Hepatocyte (in vitro differentiated cells): ENCODE results near the gene RUFY4. TPM values are rescaled to one million over a fixed set of nuclear protein-coding genes. Genes with fewer than 3 reads are reported as not detected.

Experiments
- DNase-seq: peaks from one replicate; pipeline ENCODE4 v3.0.0-alpha.2; 2016; ENCODE audit warnings: low spot score
- H2AFZ ChIP-seq: fragments of 200-600 bp; sonication (generic); 2 replicates; pipeline ENCODE4 v1.6.0; 2016; ENCODE audit warnings: antibody characterized with exemption, mild to moderate bottlenecking
- H3K27ac ChIP-seq: fragments of 200-600 bp; sonication (generic); 2 replicates; pipeline ENCODE4 v1.5.1; 2016; ENCODE audit warnings: mild to moderate bottlenecking
- H3K27me3 ChIP-seq: fragments of 200-600 bp; sonication (generic); 2 replicates; pipeline ENCODE4 v1.6.1; 2016
- H3K36me3 ChIP-seq: fragments of 200-600 bp; sonication (generic); replicated peaks from 2 replicates; pipeline ENCODE4 v1.5.1; 2016; ENCODE audit warnings: low read depth; ENCODE audit not compliant: insufficient read depth
- H3K4me1 ChIP-seq: fragments of 200-600 bp; sonication (generic); 2 replicates; pipeline ENCODE4 v1.5.1; 2016; ENCODE audit warnings: mild to moderate bottlenecking, moderate library complexity; ENCODE audit not compliant: insufficient read depth
- H3K4me2 ChIP-seq: fragments of 200-600 bp; sonication (generic); 2 replicates; pipeline ENCODE4 v1.6.0; 2016
- H3K4me3 ChIP-seq: fragments of 200-600 bp; sonication (generic); 2 replicates; pipeline ENCODE4 v1.5.1; 2016; ENCODE audit warnings: mild to moderate bottlenecking
- H3K79me2 ChIP-seq: fragments of 200-600 bp; sonication (generic); 2 replicates; pipeline ENCODE4 v1.6.0; 2017; ENCODE audit warnings: mild to moderate bottlenecking
- H3K9me2 ChIP-seq: fragments of 200-600 bp; sonication (generic); replicated peaks from 2 replicates; pipeline ENCODE4 v1.6.0; 2017; ENCODE audit warnings: mild to moderate bottlenecking; ENCODE audit not compliant: insufficient read depth
- H3K9me3 ChIP-seq: fragments of 200-600 bp; sonication (generic); 2 replicates; pipeline ENCODE4 v1.5.1; 2016; ENCODE audit warnings: low read depth, mild to moderate bottlenecking
- H4K20me1 ChIP-seq: fragments of 200-600 bp; sonication (generic); 2 replicates; pipeline ENCODE4 v1.6.0; 2016; ENCODE audit warnings: mild to moderate bottlenecking; ENCODE audit not compliant: insufficient read depth, poor library complexity, severe bottlenecking
- CTCF ChIP-seq: fragments of 200-600 bp; sonication (generic); IDR thresholded peaks from 2 replicates; pipeline ENCODE4 v1.5.1; 2016; ENCODE audit warnings: antibody characterized with exemption, mild to moderate bottlenecking; ENCODE audit not compliant: poor library complexity
- EZH2 ChIP-seq: fragments of 200-600 bp; sonication (generic); IDR thresholded peaks from 2 replicates; pipeline ENCODE4 v1.6.1; 2016; ENCODE audit warnings: antibody characterized with exemption, mild to moderate bottlenecking, borderline replicate concordance
- EZH2phosphoT487 ChIP-seq: fragments of 200-600 bp; sonication (generic); IDR thresholded peaks from one replicate; pipeline ENCODE4 v1.6.1; 2018; ENCODE audit warnings: antibody characterized with exemption, mild to moderate bottlenecking, low read depth, moderate library complexity; ENCODE audit not compliant: unreplicated experiment, severe bottlenecking
- WGBS: methylation state at CpG from one replicate; pipeline ENCODE4 v1.1.6; 2016; ENCODE audit warnings: low lambda C conversion rate; ENCODE audit errors: missing lambda C conversion rate; 5-methylcytosine and 5-hydroxymethylcytosine counted together
- polyA plus RNA-seq: library from polyadenylated mRNA; unstranded; fragments of >200 nt; fragmentation: Nextera tagmentation; extraction: Ambion mirVana; gene quantifications from 2 replicates; pipeline ENCODE4 v1.2.1, GENCODE V29; 2016
- total RNA-seq: library from RNA; depleted of rRNA; stranded (reverse); fragments of >200 nt; gene quantifications from 2 replicates; pipeline ENCODE4 v1.2.3, GENCODE V29; 2014

The RUFY4 gene
- total and polyA plus RNA-seq, 2 experiments from 2014 or later: 0.10 to 1.5 TPM

GRCh38 chr2:218020966-218021535 is 48.0 kb upstream of the RUFY4 start:
- H3K9me3 ChIP-seq: no peaks in the 10 kb centered on the region
- no peak overlapping the region for H3K4me3 ChIP-seq
- no peaks in the 10 kb centered on the region for H3K27me3 ChIP-seq
- H4K20me1 ChIP-seq: no peaks in the 10 kb centered on the region
- no peaks in the 10 kb centered on the region for H3K4me1 ChIP-seq
- no peak overlapping the region for H2AFZ ChIP-seq
- no peak overlapping the region for H3K27ac ChIP-seq
- WGBS: 89% methylated on average over 6 of the region's 6 CpGs
- DNase-seq: no peak
- no peaks in the 10 kb centered on the region for H3K9me2 ChIP-seq
- H3K79me2 ChIP-seq: no peaks in the 10 kb centered on the region
- H3K4me2 ChIP-seq: no peak overlapping the region
- no peaks in the 10 kb centered on the region for H3K36me3 ChIP-seq
- TF ChIP-seq EZH2phosphoT487 (no peak), CTCF (no peak), EZH2 (no peak)

DNA sequence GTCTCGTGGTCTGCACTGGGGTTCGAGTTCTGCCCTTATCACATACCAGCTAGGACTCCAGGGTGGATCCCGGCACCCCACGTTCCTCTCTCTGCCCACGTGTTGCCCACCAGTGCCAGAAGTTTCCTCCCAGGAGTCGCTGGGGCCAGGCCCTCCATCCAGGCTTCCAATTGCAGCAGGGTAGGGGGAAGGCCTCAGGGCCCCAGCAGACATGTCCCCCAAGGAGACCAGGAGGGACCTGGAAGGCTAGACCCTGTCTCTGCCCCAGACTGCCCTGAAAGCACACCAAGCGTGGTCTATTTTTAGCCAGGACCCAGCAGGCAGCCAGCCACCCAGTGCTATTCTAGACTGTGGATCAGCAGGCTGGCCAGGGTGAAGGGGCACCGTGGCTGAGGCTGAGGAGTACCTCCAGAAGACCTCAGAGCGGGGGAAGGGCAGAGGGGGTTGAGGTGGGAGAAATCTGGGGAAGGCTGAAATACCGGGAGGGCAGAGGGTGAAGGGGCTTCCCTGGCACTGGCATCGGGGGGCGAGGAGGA is 47.4 kb upstream of the RUFY4 start:
- DNase-seq: no peak
- no peaks in the 10 kb centered on the region for H3K36me3 ChIP-seq
- H3K27ac ChIP-seq: no peak overlapping the region
- no peaks in the 10 kb centered on the region for H3K9me2 ChIP-seq
- no peaks in the 10 kb centered on the region for H3K9me3 ChIP-seq
- 89% methylated on average over 12 of the region's 12 CpGs for WGBS
- no peaks in the 10 kb centered on the region for H4K20me1 ChIP-seq
- no peaks in the 10 kb centered on the region for H3K4me1 ChIP-seq
- no peak overlapping the region for H3K4me2 ChIP-seq
- H3K27me3 ChIP-seq: no peaks in the 10 kb centered on the region
- H3K79me2 ChIP-seq: no peaks in the 10 kb centered on the region
- no peak overlapping the region for H3K4me3 ChIP-seq
- H2AFZ ChIP-seq: no peak overlapping the region
- TF ChIP-seq EZH2 (no peak), CTCF (no peak), EZH2phosphoT487 (no peak)

- no peaks in the 10 kb centered on the region for H3K79me2 ChIP-seq
- H2AFZ ChIP-seq: no peak overlapping the region
- no peaks in the 10 kb centered on the region for H3K9me2 ChIP-seq
- no peak overlapping the region for H3K27ac ChIP-seq
- no peak for DNase-seq
- no peak overlapping the region for H3K4me2 ChIP-seq
- no peaks in the 10 kb centered on the region for H3K27me3 ChIP-seq
- 93% methylated on average over 10 of the region's 10 CpGs for WGBS
- TF ChIP-seq EZH2 (no peak), EZH2phosphoT487 (no peak), CTCF (no peak)
- H3K9me3 ChIP-seq: no peaks in the 10 kb centered on the region
- H4K20me1 ChIP-seq: no peaks in the 10 kb centered on the region
- no peaks in the 10 kb centered on the region for H3K36me3 ChIP-seq
- H3K4me1 ChIP-seq: no peaks in the 10 kb centered on the region
- H3K4me3 ChIP-seq: no peak overlapping the region
Observed at GRCh38 chr2:218022131-218022850, 46.8 kb upstream of the RUFY4 start.
